ENCODE measurements around the gene ACBD4. TPM values are rescaled to one million over a fixed set of nuclear protein-coding genes. Genes with fewer than 3 reads are reported as not detected.
A peak's percentile ranks its signal among the peaks of the same experiment; 100 is the strongest.

ACBD4 gene
- total and polyA plus RNA-seq, 2 of the 13 experiments (the other 11 are each of a cell fraction or from before 2014, with no cell fraction given): 16.1 to 26.9 TPM

GRCh38 chr17:45161288-45162024 lies 26.0 kb downstream of the ACBD4 start, which contains the start of gene HEXIM2 (continued):
- TF ChIP-seq ARID3A (IDR thresholded peaks at IDR 0.05; ENCODE audit: low read depth, low read length) (peak; percentile 100), ZNF33A (CRISPR knock-in tag; IDR thresholded peaks at IDR 0.05; ENCODE audit: borderline replicate concordance) (no peak), AFF4 (CRISPR knock-in tag; IDR thresholded peaks at IDR 0.05) (peak; percentile 93; the same call in 1 of the 2 replicates), MAFK (conservative IDR thresholded peaks at IDR 0.05 in 1 of 2, IDR thresholded peaks at IDR 0.05 in 1 of 2; ENCODE audit: low read length in 2 of 2) (peak; percentile 0 to 1; a peak in 1 of 4 replicates), NR0B2 (CRISPR knock-in tag; IDR thresholded peaks at IDR 0.05) (no peak), ZHX2 (IDR thresholded peaks at IDR 0.05; ENCODE audit: low read depth) (peak; percentile 98), ZHX2 (CRISPR knock-in tag; IDR thresholded peaks at IDR 0.05; ENCODE audit: borderline replicate concordance) (peak; percentile 29; the same call in 1 of the 2 replicates), HNF4A (CRISPR knock-in tag; IDR thresholded peaks at IDR 0.05) (peak; percentile 10), MTF1 (CRISPR knock-in tag; IDR thresholded peaks at IDR 0.05) (no peak), ZNF510 (CRISPR knock-in tag; IDR thresholded peaks at IDR 0.05; ENCODE audit: low read depth) (no peak), ZNF333 (CRISPR knock-in tag; IDR thresholded peaks at IDR 0.05; ENCODE audit: borderline replicate concordance) (no peak; the same call in 1 of the 2 replicates), MTF2 (CRISPR knock-in tag; IDR thresholded peaks at IDR 0.05; ENCODE audit: borderline replicate concordance) (peak; percentile 84; the same call in 1 of the 2 replicates), ZNF546 (CRISPR knock-in tag; conservative IDR thresholded peaks at IDR 0.05) (no peak; the same call in 1 of the 2 replicates), ZNF800 (CRISPR knock-in tag; IDR thresholded peaks at IDR 0.05) (peak; percentile 16; the same call in 1 of the 2 replicates)
